IMR-90 (cell line): ENCODE data around the gene MRPL1. TPM values are rescaled to one million over a fixed set of nuclear protein-coding genes. Genes with fewer than 3 reads are reported as not detected.

Experiments
- ATAC-seq: fragments of 200-7000 bp; cut with Tn5 transposase; 2 replicates; pipeline ENCODE4 v1.9.1; 2020; ENCODE audit warnings: low read depth, mild to moderate bottlenecking, moderate library complexity
- BruUV-seq: library from RNA; stranded (reverse); fragments of 400-500 nt; replicated peaks from 2 replicates; lab custom pipeline; 2021; lab: Mats Ljungman, UMichigan
- CTCF ChIA-PET: fragments of 300-600 bp; formaldehyde crosslinking; extraction: SDS; loops from one replicate; lab custom pipeline; 2021; ENCODE audit warnings: antibody characterized with exemption; lab: Yijun Ruan, JAX
- POLR2A ChIA-PET: fragments of 300-600 bp; sonication (Branson Sonifier 250); formaldehyde crosslinking; loops from one replicate; lab custom pipeline; 2022; ENCODE audit warnings: antibody characterized with exemption; ENCODE audit not compliant: unreplicated experiment; lab: Charles Lee
- DNase-seq: peaks from one replicate; pipeline ENCODE4 v3.0.0; 2013
- H2AFZ ChIP-seq: replicated peaks from 2 replicates; pipeline ENCODE3; 2013; ENCODE audit warnings: low read length, mild to moderate bottlenecking; ENCODE audit not compliant: poor library complexity
- H2AK5ac ChIP-seq: 2 replicates; pipeline ENCODE4 v1.6.1; 2013; ENCODE audit warnings: low read depth, low read length, inconsistent platforms
- H2AK9ac ChIP-seq: replicated peaks from 2 replicates; pipeline ENCODE3; 2013; ENCODE audit warnings: mild to moderate bottlenecking, low read depth, low read length, moderate library complexity; ENCODE audit not compliant: poor library complexity
- H2BK120ac ChIP-seq: 2 replicates; pipeline ENCODE4 v1.6.1; 2013; ENCODE audit warnings: low read depth, low read length, inconsistent platforms
- H2BK15ac ChIP-seq: 3 replicates; pipeline ENCODE4 v1.6.1; 2013; ENCODE audit warnings: low read depth, low read length, inconsistent platforms
- H2BK20ac ChIP-seq: 2 replicates; pipeline ENCODE4 v1.6.1; 2013; ENCODE audit warnings: low read depth, mild to moderate bottlenecking, inconsistent platforms, low read length, moderate library complexity
- H2BK5ac ChIP-seq: 2 replicates; pipeline ENCODE4 v1.6.1; 2013; ENCODE audit warnings: mild to moderate bottlenecking, low read depth, low read length, inconsistent platforms; ENCODE audit not compliant: poor library complexity, severe bottlenecking
- H3K14ac ChIP-seq: replicated peaks from 2 replicates; pipeline ENCODE4 v1.6.1; 2013; ENCODE audit warnings: low read depth, low read length, inconsistent platforms
- H3K18ac ChIP-seq: 2 replicates; pipeline ENCODE4 v1.6.1; 2013; ENCODE audit warnings: low read depth, low read length, control low read depth
- H3K23ac ChIP-seq: 2 replicates; pipeline ENCODE4 v1.6.1; 2013; ENCODE audit warnings: low read depth, low read length, inconsistent platforms
- H3K27ac ChIP-seq: 2 replicates; pipeline ENCODE4 v1.5.1; 2013; ENCODE audit warnings: mild to moderate bottlenecking, control low read depth, low read length; ENCODE audit not compliant: insufficient read depth
- H3K27me3 ChIP-seq: 2 replicates; pipeline ENCODE4 v1.6.1; 2013; ENCODE audit warnings: low read length; ENCODE audit not compliant: control insufficient read depth, insufficient read depth
- H3K36me3 ChIP-seq: 2 replicates; pipeline ENCODE4 v1.6.1; 2013; ENCODE audit warnings: low read length, mixed read lengths; ENCODE audit not compliant: control insufficient read depth, insufficient read depth
- H3K4ac ChIP-seq: 2 replicates; pipeline ENCODE4 v1.6.1; 2013; ENCODE audit warnings: low read depth, low read length, inconsistent platforms
- H3K4me1 ChIP-seq: 2 replicates; pipeline ENCODE4 v1.6.1; 2013; ENCODE audit warnings: low read length, mixed read lengths; ENCODE audit not compliant: control insufficient read depth, insufficient read depth
- H3K4me2 ChIP-seq: 2 replicates; pipeline ENCODE4 v1.6.1; 2013; ENCODE audit warnings: low read depth, mild to moderate bottlenecking, control low read depth, low read length, moderate library complexity
- H3K4me3 ChIP-seq: 2 replicates; pipeline ENCODE4 v1.5.1; 2013; ENCODE audit warnings: low read depth, mild to moderate bottlenecking, control low read depth, low read length, moderate library complexity; ENCODE audit not compliant: insufficient read depth
- H3K56ac ChIP-seq: 2 replicates; pipeline ENCODE4 v1.6.1; 2013; ENCODE audit warnings: low read length, inconsistent platforms; ENCODE audit not compliant: insufficient read depth; ENCODE audit errors: extremely low read depth
- H3K79me1 ChIP-seq, 2 experiments: 2 replicates each; pipeline ENCODE4 v1.6.1; 2013; ENCODE audit warnings: low read length in 2 of 2, inconsistent platforms in 1 of 2, low read depth in 1 of 2
- H3K9ac ChIP-seq: 2 replicates; pipeline ENCODE4 v1.6.1; 2013; ENCODE audit warnings: low read depth, low read length, control low read depth
- H3K9me1 ChIP-seq: 2 replicates; pipeline ENCODE4 v1.6.1; 2013; ENCODE audit warnings: low read length, inconsistent platforms; ENCODE audit not compliant: insufficient read depth
- H3K9me3 ChIP-seq: 2 replicates; pipeline ENCODE4 v1.6.1; 2013; ENCODE audit warnings: low read length; ENCODE audit not compliant: control insufficient read depth, insufficient read depth
- H4K20me1 ChIP-seq: 2 replicates; pipeline ENCODE4 v1.6.1; 2013; ENCODE audit warnings: low read length, inconsistent platforms; ENCODE audit not compliant: insufficient read depth
- H4K5ac ChIP-seq: 2 replicates; pipeline ENCODE4 v1.6.1; 2013; ENCODE audit warnings: mild to moderate bottlenecking, low read depth, low read length, control low read depth
- H4K8ac ChIP-seq, 2 experiments: 2 replicates each; pipeline ENCODE4 v1.6.1; 2013; ENCODE audit warnings: low read depth in 2 of 2, low read length in 2 of 2, control low read depth in 1 of 2, inconsistent platforms in 1 of 2
- H4K91ac ChIP-seq: 2 replicates; pipeline ENCODE4 v1.6.1; 2013; ENCODE audit warnings: low read depth, low read length, inconsistent platforms; ENCODE audit not compliant: insufficient read depth
- BHLHE40 ChIP-seq: fragments of 150-350 bp; IDR thresholded peaks from 2 replicates; pipeline ENCODE4 v1.6.1; 2016; ENCODE audit warnings: mild to moderate bottlenecking, low read depth, low read length
- CEBPB ChIP-seq: IDR thresholded peaks from 2 replicates; pipeline ENCODE4 v1.6.1; 2012; ENCODE audit warnings: low read depth, low read length, improper control_type of control experiment
- ELK1 ChIP-seq: fragments of 150-350 bp; IDR thresholded peaks from 2 replicates; pipeline ENCODE4 v1.6.1; 2016; ENCODE audit warnings: low read depth, mild to moderate bottlenecking, low read length, moderate library complexity, borderline replicate concordance
- FOS ChIP-seq: fragments of 150-350 bp; IDR thresholded peaks from 2 replicates; pipeline ENCODE4 v1.6.1; 2016; ENCODE audit warnings: low read depth, low read length
- MAFK ChIP-seq: IDR thresholded peaks from 2 replicates; pipeline ENCODE4 v1.6.1; 2012; ENCODE audit warnings: low read depth, low read length, improper control_type of control experiment
- MAZ ChIP-seq: IDR thresholded peaks from 2 replicates; pipeline ENCODE4 v1.6.1; 2012; ENCODE audit warnings: low read depth, mild to moderate bottlenecking, low read length, improper control_type of control experiment, moderate library complexity, borderline replicate concordance
- NFE2L2 ChIP-seq: fragments of 150-350 bp; IDR thresholded peaks from 2 replicates; pipeline ENCODE4 v1.6.1; 2016; ENCODE audit warnings: low read depth, mild to moderate bottlenecking, low read length
- POLR2A ChIP-seq: IDR thresholded peaks from 2 replicates; pipeline ENCODE4 v1.6.1; 2012; ENCODE audit warnings: mild to moderate bottlenecking, low read depth, low read length
- RAD21 ChIP-seq: IDR thresholded peaks from 2 replicates; pipeline ENCODE4 v1.6.1; 2012; ENCODE audit warnings: low read length, improper control_type of control experiment
- RCOR1 ChIP-seq: IDR thresholded peaks from 2 replicates; pipeline ENCODE4 v1.6.1; 2012; ENCODE audit warnings: mild to moderate bottlenecking, low read length, improper control_type of control experiment; ENCODE audit not compliant: insufficient replicate concordance
- RFX5 ChIP-seq: IDR thresholded peaks from 2 replicates; pipeline ENCODE4 v1.8.0; 2012; ENCODE audit warnings: low read depth, mild to moderate bottlenecking, low read length, moderate library complexity
- WGBS, 2 experiments: methylation state at CpG; one replicate each; pipeline versions ENCODE4 v1.1.5 to v1.1.7; 2013; ENCODE audit warnings: missing lambda C conversion rate in 2 of 2; ENCODE audit not compliant: insufficient read length in 1 of 2; ENCODE audit errors: extremely low coverage in 2 of 2; 5-methylcytosine and 5-hydroxymethylcytosine counted together
- dilution Hi-C: fragments of 300-500 bp; cut with HindIII; formaldehyde crosslinking; loops from one replicate; pipeline ENCODE4 v1.14.3; 2018; ENCODE audit warnings: low sequenced_read_pairs; ENCODE audit not compliant: unreplicated experiment
- in situ Hi-C: fragments of 300-500 bp; cut with MboI; formaldehyde crosslinking; loops from 3 replicates; pipeline ENCODE4 v1.14.3; 2019; ENCODE audit warnings: low sequenced_read_pairs, inconsistent platforms, mixed read lengths
- intact Hi-C: fragments of 100-400 bp; cut with micrococcal nuclease; formaldehyde crosslinking; loops from 2 replicates; pipeline ENCODE4 v1.10.0; 2022
- polyA plus RNA-seq, 3 experiments: library from polyadenylated mRNA; depleted of rRNA; stranded (reverse); fragments of >200 nt; gene quantifications; 2 replicates each; pipeline ENCODE4 v1.2.3, GENCODE V29; 2012; ENCODE audit warnings: low replicate concordance in 1 of 3
- total RNA-seq: library from RNA; depleted of rRNA; stranded (reverse); fragments of >200 nt; gene quantifications from 2 replicates; pipeline ENCODE4 v1.2.3, GENCODE V29; 2012
- TF ChIP-seq, protein P1 (sequence below): fragments of 150-350 bp; IDR thresholded peaks from 2 replicates; pipeline ENCODE4 v1.6.1; 2017; ENCODE audit warnings: mild to moderate bottlenecking, antibody characterized with exemption, low read length, low read depth
- TF ChIP-seq, protein P2 (sequence below): conservative IDR thresholded peaks from 2 replicates; pipeline ENCODE4 v1.5.1; 2012; ENCODE audit warnings: mild to moderate bottlenecking, low read depth, low read length, improper control_type of control experiment

The MRPL1 gene
- total and polyA plus RNA-seq, 2 of the 4 experiments (the other 2 are of a cell fraction) = 13.4 to 22.5 TPM

GRCh38 chr4:77856152-77856551 is 6.5 kb upstream of the MRPL1 start:
- in situ Hi-C loops = loop anchor here (25.0 kb wide), 1 partner anchor 469 kb away; no protein-coding TSS in a partner anchor
- Histone ChIP-seq H2AFZ (no peak overlapping the region), H3K56ac (no peak overlapping the region), H3K27me3 (no peaks in the 10 kb centered on the region), H3K4me2 (no peak overlapping the region), H4K8ac (no peak overlapping the region), H3K4me1 (no peaks in the 10 kb centered on the region), H2AK5ac (no peak overlapping the region), H4K20me1 (no peaks in the 10 kb centered on the region), H3K23ac (no peak overlapping the region), H3K4ac (no peak overlapping the region), H3K79me1 (no peaks in the 10 kb centered on the region), H3K9me3 (no peaks in the 10 kb centered on the region), H2BK20ac (no peak overlapping the region), H3K9ac (no peak overlapping the region), H2BK120ac (no peak overlapping the region), H3K14ac (no peak overlapping the region), H2AK9ac (no peak overlapping the region), H2BK15ac (no peak overlapping the region), H3K4me3 (no peak overlapping the region), H4K5ac (no peak overlapping the region), H4K91ac (no peak overlapping the region), H3K18ac (no peak overlapping the region), H2BK5ac (no peak overlapping the region), H3K36me3 (no peaks in the 10 kb centered on the region), H3K27ac (no peak overlapping the region), H3K9me1 (no peaks in the 10 kb centered on the region)
- ChIA-PET CTCF (interaction anchor here (0.6 to 1.1 kb wide), 3 partner anchors 36 to 94 kb away, joined by 3 to 4 read pairs (median 3); no protein-coding TSS in a partner anchor), POLR2A (no interaction called here)
- dilution Hi-C loops = no loop called here
- TF ChIP-seq FOS (no peak), POLR2A (no peak), MAFK (no peak), CEBPB (no peak), ELK1 (no peak), RFX5 (no peak), BHLHE40 (no peak), MAZ (no peak), RCOR1 (no peak), NFE2L2 (no peak), RAD21 (no peak)
- TF ChIP-seq, protein P1, sequence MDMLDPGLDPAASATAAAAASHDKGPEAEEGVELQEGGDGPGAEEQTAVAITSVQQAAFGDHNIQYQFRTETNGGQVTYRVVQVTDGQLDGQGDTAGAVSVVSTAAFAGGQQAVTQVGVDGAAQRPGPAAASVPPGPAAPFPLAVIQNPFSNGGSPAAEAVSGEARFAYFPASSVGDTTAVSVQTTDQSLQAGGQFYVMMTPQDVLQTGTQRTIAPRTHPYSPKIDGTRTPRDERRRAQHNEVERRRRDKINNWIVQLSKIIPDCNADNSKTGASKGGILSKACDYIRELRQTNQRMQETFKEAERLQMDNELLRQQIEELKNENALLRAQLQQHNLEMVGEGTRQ = no peak
- TF ChIP-seq, protein P2, sequence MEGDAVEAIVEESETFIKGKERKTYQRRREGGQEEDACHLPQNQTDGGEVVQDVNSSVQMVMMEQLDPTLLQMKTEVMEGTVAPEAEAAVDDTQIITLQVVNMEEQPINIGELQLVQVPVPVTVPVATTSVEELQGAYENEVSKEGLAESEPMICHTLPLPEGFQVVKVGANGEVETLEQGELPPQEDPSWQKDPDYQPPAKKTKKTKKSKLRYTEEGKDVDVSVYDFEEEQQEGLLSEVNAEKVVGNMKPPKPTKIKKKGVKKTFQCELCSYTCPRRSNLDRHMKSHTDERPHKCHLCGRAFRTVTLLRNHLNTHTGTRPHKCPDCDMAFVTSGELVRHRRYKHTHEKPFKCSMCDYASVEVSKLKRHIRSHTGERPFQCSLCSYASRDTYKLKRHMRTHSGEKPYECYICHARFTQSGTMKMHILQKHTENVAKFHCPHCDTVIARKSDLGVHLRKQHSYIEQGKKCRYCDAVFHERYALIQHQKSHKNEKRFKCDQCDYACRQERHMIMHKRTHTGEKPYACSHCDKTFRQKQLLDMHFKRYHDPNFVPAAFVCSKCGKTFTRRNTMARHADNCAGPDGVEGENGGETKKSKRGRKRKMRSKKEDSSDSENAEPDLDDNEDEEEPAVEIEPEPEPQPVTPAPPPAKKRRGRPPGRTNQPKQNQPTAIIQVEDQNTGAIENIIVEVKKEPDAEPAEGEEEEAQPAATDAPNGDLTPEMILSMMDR = no peak
- WGBS, 2 experiments = no CpG with 5 or more reads among the region's 1 CpG
- intact Hi-C loops = no loop called here
- no peak for DNase-seq
- ATAC-seq = no peak
- no TSS peak for BruUV-seq
